ENCODE results near the gene COL15A1. TPM values are rescaled to one million over a fixed set of nuclear protein-coding genes. Genes with fewer than 3 reads are reported as not detected.
A peak's percentile ranks its signal among the peaks of the same experiment; 100 is the strongest.
"Not testable (repeated sequence)": the region's sequence is repeated elsewhere in the genome, so short reads cannot be mapped to it uniquely, and the experiment has no call there.

The COL15A1 gene
- polyA plus RNA-seq, 3 donors from 2014 or later = 0.36 to 0.85 (median 0.54) TPM

- no peak overlapping the region for H3K4me3 Mint-ChIP-seq
- no peaks in the 10 kb centered on the region for H3K9me3 Mint-ChIP-seq
- DNase-seq = no peak
- H3K27me3 Mint-ChIP-seq (ENCODE audit: low read depth in 3 of 3) = peaks cover 0 to 3% (median 3%) of the 10 kb centered on the region in 3 donors
- H3K27ac Mint-ChIP-seq = peak overlapping the region in 5 of 6 donors; percentile 37 to 85 (median 69)
- peaks cover 50 to 74% of the 10 kb centered on the region in 2 donors for H3K4me1 Mint-ChIP-seq
- no peaks in the 10 kb centered on the region for H3K36me3 Mint-ChIP-seq
Measured at GRCh38 chr9:99079542-99079941, 135.8 kb downstream of the COL15A1 start.

GRCh38 chr9:99083051-99083450 is 139.3 kb downstream of the COL15A1 start:
- peaks cover 40 to 70% of the 10 kb centered on the region in 2 donors for H3K4me1 Mint-ChIP-seq
- H3K36me3 Mint-ChIP-seq = peaks cover 0 to 4% (median 0%) of the 10 kb centered on the region in 3 donors
- no peak overlapping the region for H3K27ac Mint-ChIP-seq
- peaks cover 0 to 3% (median 0%) of the 10 kb centered on the region in 3 donors for H3K27me3 Mint-ChIP-seq (ENCODE audit: low read depth in 3 of 3)
- DNase-seq = no peak
- H3K9me3 Mint-ChIP-seq = peaks cover 0 to 5% (median 0%) of the 10 kb centered on the region in 6 donors
- no peak overlapping the region for H3K4me3 Mint-ChIP-seq

- H3K36me3 Mint-ChIP-seq = peaks cover 0 to 8% (median 0%) of the 10 kb centered on the region in 3 donors
- peak overlapping the region in 5 of 6 donors; percentile 27 to 56 (median 32) for H3K27ac Mint-ChIP-seq
- H3K9me3 Mint-ChIP-seq = peaks cover 0 to 5% (median 0%) of the 10 kb centered on the region in 6 donors
- H3K4me1 Mint-ChIP-seq = peaks cover 34 to 64% of the 10 kb centered on the region in 2 donors
- H3K4me3 Mint-ChIP-seq = peak overlapping the region in 3 of 5 donors; percentile 34 to 56 (median 48)
- peaks cover 0 to 3% (median 2%) of the 10 kb centered on the region in 3 donors for H3K27me3 Mint-ChIP-seq (ENCODE audit: low read depth in 3 of 3)
- DNase-seq = no peak
Measured at GRCh38 chr9:99085949-99086948, 142.5 kb downstream of the COL15A1 start.

- Mint-ChIP-seq H3K27ac (peak overlapping the region in 1 of 6 donors; percentile 24), H3K4me3 (no peak overlapping the region), H3K27me3 (ENCODE audit: low read depth in 3 of 3) (peaks cover 0 to 3% (median 2%) of the 10 kb centered on the region in 3 donors), H3K36me3 (peaks cover 0 to 8% (median 0%) of the 10 kb centered on the region in 3 donors), H3K4me1 (peaks cover 42 to 70% of the 10 kb centered on the region in 2 donors), H3K9me3 (peaks cover 0 to 5% (median 0%) of the 10 kb centered on the region in 6 donors)
- no peak for DNase-seq
Measured at GRCh38 chr9:99087462-99087861, 143.8 kb downstream of the COL15A1 start.

- H3K4me1 Mint-ChIP-seq = peaks cover 54 to 71% of the 10 kb centered on the region in 2 donors
- peak overlapping the region in 1 of 6 donors; percentile 64 for H3K27ac Mint-ChIP-seq
- no peak for DNase-seq
- no peak overlapping the region for H3K4me3 Mint-ChIP-seq
- H3K9me3 Mint-ChIP-seq = peaks cover 0 to 5% (median 0%) of the 10 kb centered on the region in 6 donors
- peaks cover 0 to 2% (median 2%) of the 10 kb centered on the region in 3 donors for H3K27me3 Mint-ChIP-seq (ENCODE audit: low read depth in 3 of 3)
- H3K36me3 Mint-ChIP-seq = peaks cover 0 to 8% (median 0%) of the 10 kb centered on the region in 3 donors
Measured at GRCh38 chr9:99090336-99091130, 146.8 kb downstream of the COL15A1 start.

- peaks cover 47 to 63% of the 10 kb centered on the region in 2 donors for H3K4me1 Mint-ChIP-seq
Measured at GRCh38 chr9:99092643-99093491, 149.2 kb downstream of the COL15A1 start.

GRCh38 chr9:99093492-99093791 is 149.7 kb downstream of the COL15A1 start:
- peak overlapping the region in 3 of 5 donors; percentile 6 to 91 (median 61) for H3K4me3 Mint-ChIP-seq

More at GRCh38 chr9:99092643-99093491, 149.2 kb downstream of the COL15A1 start:
- peak overlapping the region; percentile 59 to 91 (median 69) for H3K4me3 Mint-ChIP-seq
- peaks cover 0 to 1% (median 0%) of the 10 kb centered on the region in 6 donors for H3K9me3 Mint-ChIP-seq
- H3K36me3 Mint-ChIP-seq = peaks cover 0 to 4% (median 0%) of the 10 kb centered on the region in 3 donors
- H3K27ac Mint-ChIP-seq = peak overlapping the region; percentile 63 to 93 (median 82)
- peaks cover 2 to 3% (median 2%) of the 10 kb centered on the region in 3 donors for H3K27me3 Mint-ChIP-seq (ENCODE audit: low read depth in 3 of 3)
- DNase-seq = peak in 1 of 3 donors; percentile 35

GRCh38 chr9:99095565-99095964 is 151.9 kb downstream of the COL15A1 start:
- Mint-ChIP-seq H3K27ac (no peak overlapping the region), H3K36me3 (no peaks in the 10 kb centered on the region), H3K4me1 (peaks cover 71 to 77% of the 10 kb centered on the region in 2 donors), H3K4me3 (no peak overlapping the region), H3K27me3 (ENCODE audit: low read depth in 3 of 3) (peaks cover 0 to 5% (median 4%) of the 10 kb centered on the region in 3 donors), H3K9me3 (peaks cover 0 to 1% (median 0%) of the 10 kb centered on the region in 6 donors)
- DNase-seq = no peak

More at GRCh38 chr9:99093492-99093791, 149.7 kb downstream of the COL15A1 start:
- Mint-ChIP-seq H3K9me3 (peaks cover 0 to 1% (median 0%) of the 10 kb centered on the region in 6 donors), H3K27ac (peak overlapping the region in 5 of 6 donors; percentile 63 to 93 (median 82)), H3K4me1 (peaks cover 53 to 63% of the 10 kb centered on the region in 2 donors), H3K36me3 (peaks cover 0 to 4% (median 0%) of the 10 kb centered on the region in 3 donors), H3K27me3 (ENCODE audit: low read depth in 3 of 3) (peaks cover 2 to 3% (median 2%) of the 10 kb centered on the region in 3 donors)
- no peak for DNase-seq

GRCh38 chr9:99096409-99096808 is 152.7 kb downstream of the COL15A1 start:
- H3K9me3 Mint-ChIP-seq = peaks cover 0 to 1% (median 0%) of the 10 kb centered on the region in 6 donors
- DNase-seq = no peak
- peaks cover 0 to 7% (median 5%) of the 10 kb centered on the region in 3 donors for H3K27me3 Mint-ChIP-seq (ENCODE audit: low read depth in 3 of 3)
- peaks cover 72 to 78% of the 10 kb centered on the region in 2 donors for H3K4me1 Mint-ChIP-seq
- no peak overlapping the region for H3K27ac Mint-ChIP-seq
- no peak overlapping the region for H3K4me3 Mint-ChIP-seq
- no peaks in the 10 kb centered on the region for H3K36me3 Mint-ChIP-seq

- not testable (repeated sequence) for H3K9me3 Mint-ChIP-seq, H3K36me3 Mint-ChIP-seq
- H3K27me3 Mint-ChIP-seq (ENCODE audit: low read depth in 3 of 3) = peaks cover 0 to 13% (median 8%) of the 10 kb centered on the region in 3 donors
- H3K4me3 Mint-ChIP-seq = peak overlapping the region; percentile 40 to 79 (median 62)
- peaks cover 71 to 80% of the 10 kb centered on the region in 2 donors for H3K4me1 Mint-ChIP-seq
- peak overlapping the region; percentile 41 to 86 (median 68) for H3K27ac Mint-ChIP-seq
- peak; percentile 31 to 41 (median 32) for DNase-seq
Measured at GRCh38 chr9:99099806-99100585, 156.3 kb downstream of the COL15A1 start.

GRCh38 chr9:99101271-99101670 is 157.6 kb downstream of the COL15A1 start:
- H3K4me1 Mint-ChIP-seq = peaks cover 75 to 84% of the 10 kb centered on the region in 2 donors
- peaks cover 0 to 3% (median 0%) of the 10 kb centered on the region in 3 donors for H3K36me3 Mint-ChIP-seq
- peaks cover 0 to 1% (median 0%) of the 10 kb centered on the region in 6 donors for H3K9me3 Mint-ChIP-seq
- H3K4me3 Mint-ChIP-seq = peak overlapping the region in 4 of 5 donors; percentile 40 to 79 (median 51)
- DNase-seq = no peak
- H3K27ac Mint-ChIP-seq = peak overlapping the region; percentile 21 to 88 (median 66)
- peaks cover 4 to 16% (median 8%) of the 10 kb centered on the region in 3 donors for H3K27me3 Mint-ChIP-seq (ENCODE audit: low read depth in 3 of 3)

GRCh38 chr9:99101812-99102211 is 158.1 kb downstream of the COL15A1 start:
- H3K4me3 Mint-ChIP-seq = no peak overlapping the region
- H3K4me1 Mint-ChIP-seq = peaks cover 73 to 84% of the 10 kb centered on the region in 2 donors

More at GRCh38 chr9:99101812-99102211, 158.1 kb downstream of the COL15A1 start:
- peak overlapping the region in 1 of 6 donors; percentile 5 for H3K27ac Mint-ChIP-seq
- H3K36me3 Mint-ChIP-seq = peaks cover 0 to 3% (median 0%) of the 10 kb centered on the region in 3 donors
- no peak for DNase-seq
- peaks cover 4 to 16% (median 5%) of the 10 kb centered on the region in 3 donors for H3K27me3 Mint-ChIP-seq (ENCODE audit: low read depth in 3 of 3)
- no peaks in the 10 kb centered on the region for H3K9me3 Mint-ChIP-seq
